HG03442 (cell line): ENCODE data around the gene TREH.

Source experiments
- ATAC-seq: cut with Tn5 transposase; IDR thresholded peaks from one replicate; pipeline ENCODE4 v1.9.1; 2021; ENCODE audit warnings: mild to moderate bottlenecking, moderate library complexity; ENCODE audit not compliant: unreplicated experiment

TREH gene

GRCh38 chr11:118652681-118653181 lies 26.7 kb downstream of the TREH start:
- ATAC-seq: no peak

DNA sequence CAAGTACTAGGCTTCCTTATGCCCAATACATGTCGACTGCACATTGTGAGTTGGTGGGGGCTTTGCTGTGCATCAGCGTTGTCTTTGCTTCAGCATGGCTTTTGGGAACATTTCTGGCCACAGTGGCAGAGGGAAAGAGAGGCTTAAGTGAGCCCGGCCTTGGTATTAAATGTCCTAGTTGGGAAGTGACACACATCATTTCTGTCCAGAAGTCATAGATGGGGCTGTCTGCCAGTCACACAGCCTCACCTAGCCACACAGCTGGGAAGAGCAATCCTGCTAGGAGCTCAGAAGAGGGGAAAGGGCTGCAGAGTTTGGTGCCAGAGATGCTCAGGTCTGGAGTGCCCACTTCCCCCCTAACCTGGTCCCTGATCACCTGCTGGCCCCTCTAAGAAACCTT lies 27.6 kb downstream of the TREH start:
- no peak for ATAC-seq

DNA sequence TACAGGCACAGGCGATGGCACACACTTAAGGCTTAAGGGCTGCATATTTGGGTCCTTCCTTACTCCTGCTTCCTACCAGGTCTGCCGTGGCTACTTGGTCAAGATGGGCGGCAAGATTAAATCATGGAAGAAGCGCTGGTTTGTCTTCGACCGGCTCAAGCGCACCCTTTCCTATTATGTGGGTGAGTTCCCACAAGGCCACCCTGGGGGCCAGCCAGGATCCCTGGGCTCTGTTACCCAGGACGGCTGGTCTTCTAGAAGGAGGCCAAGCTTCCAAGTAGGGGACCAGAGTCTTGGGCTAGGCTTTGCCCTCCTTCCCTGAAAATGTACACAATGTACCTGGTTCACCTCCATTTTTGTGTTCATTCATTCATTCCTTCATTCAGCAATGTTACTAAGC lies 29.1 kb downstream of the TREH start:
- no peak for ATAC-seq

- no peak for ATAC-seq
These were observed 29.5 kb downstream of the TREH start for GRCh38 chr11:118649941-118650340.

GRCh38 chr11:118648291-118648690 lies 31.2 kb downstream of the TREH start:
- ATAC-seq: no peak

GRCh38 chr11:118646393-118646792 lies 33.1 kb downstream of the TREH start:
- ATAC-seq: no peak

DNA sequence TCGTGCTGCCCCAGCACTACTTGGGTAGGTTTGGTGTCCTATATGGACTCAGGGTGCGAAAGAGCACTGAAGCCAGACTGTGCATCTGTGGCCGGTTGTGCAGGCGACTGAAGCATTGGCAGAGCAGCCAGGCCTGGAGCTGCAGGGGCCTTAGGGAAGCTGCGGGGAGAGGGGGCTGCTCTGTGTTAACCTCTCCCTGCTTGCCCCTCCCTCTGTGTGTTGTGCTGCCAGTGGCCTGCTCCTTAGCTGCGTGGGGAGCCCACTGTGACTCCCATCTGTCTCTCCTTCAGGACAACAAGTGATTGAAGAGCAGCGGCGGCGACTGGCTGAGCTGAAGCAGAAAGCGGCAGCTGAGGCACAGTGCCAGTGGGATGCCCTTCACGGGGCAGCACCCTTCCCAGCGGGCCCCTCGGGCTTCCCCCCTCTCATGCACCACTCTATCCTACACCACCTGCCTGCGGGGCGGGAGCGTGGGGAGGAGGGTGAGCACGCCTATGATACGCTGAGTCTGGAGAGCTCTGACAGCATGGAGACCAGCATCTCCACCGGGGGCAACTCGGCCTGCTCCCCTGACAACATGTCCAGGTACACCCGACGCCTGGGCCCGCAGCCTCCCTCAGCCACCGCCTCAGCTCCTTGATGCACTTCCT lies 34.3 kb downstream of the TREH start:
- ATAC-seq: no peak

DNA sequence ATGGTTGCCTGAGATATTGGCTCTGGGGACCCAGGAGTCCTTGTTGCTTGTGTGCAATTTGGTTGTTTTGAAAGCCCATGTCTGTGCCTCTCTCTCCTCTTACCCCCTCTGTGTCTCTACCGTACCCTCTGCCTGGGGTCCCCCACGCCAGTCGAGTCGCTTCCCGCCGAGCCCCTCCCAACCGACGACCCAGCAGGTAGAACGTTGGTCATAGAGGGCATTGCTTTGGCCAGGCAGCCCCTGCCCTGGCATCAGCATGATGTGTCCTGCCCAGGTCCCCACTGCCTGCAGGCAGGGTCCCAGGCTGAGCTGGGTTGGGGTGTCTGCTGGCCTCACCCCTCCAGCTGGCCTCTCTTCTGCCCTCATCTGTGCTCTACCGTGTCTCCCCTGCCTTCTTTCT lies 35.0 kb downstream of the TREH start:
- ATAC-seq: no peak

DNA sequence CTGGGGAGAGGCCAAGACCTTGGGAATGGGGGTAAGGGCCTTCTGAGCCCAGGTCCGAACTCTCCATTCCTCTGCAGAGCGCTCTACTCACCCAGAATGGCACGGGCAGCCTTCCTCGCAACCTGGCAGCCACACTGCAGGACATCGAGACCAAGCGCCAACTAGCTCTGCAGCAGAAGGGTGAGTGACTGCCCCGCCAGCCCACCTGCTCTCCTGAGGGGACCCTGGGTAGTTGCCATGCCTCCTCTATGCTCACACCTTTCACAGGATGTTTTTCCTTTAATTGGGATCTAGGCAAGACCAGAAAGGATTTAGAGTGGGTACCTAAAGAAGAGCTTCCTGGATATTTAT lies 35.5 kb downstream of the TREH start:
- ATAC-seq: no peak

GRCh38 chr11:118643142-118643994 lies 36.1 kb downstream of the TREH start:
- no peak for ATAC-seq

- ATAC-seq: no peak
These were observed 37.9 kb downstream of the TREH start for GRCh38 chr11:118641397-118642019.

- no peak for ATAC-seq
These were observed 38.9 kb downstream of the TREH start for GRCh38 chr11:118640332-118641154.

- ATAC-seq: no peak
These were observed 39.6 kb downstream of the TREH start for GRCh38 chr11:118639899-118640298.

DNA sequence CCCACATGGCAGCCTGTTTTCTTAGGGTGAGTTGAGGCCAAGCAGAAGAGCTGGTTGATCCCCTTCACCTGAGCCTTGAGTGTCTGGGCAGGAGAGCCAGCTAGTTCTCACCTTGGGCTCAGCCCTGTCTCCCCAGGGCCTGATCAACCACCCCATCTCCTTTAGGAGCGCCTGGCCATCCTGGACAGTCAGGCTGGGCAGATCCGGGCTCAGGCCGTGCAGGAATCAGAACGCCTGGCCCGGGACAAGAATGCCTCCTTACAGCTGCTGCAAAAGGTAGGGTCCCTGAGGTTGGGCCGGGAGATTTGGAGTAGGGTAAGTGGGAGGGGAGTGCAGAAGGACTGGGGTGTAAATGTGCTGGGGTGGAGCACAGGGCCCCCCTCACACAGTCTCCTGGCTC lies 40.7 kb downstream of the TREH start:
- ATAC-seq: no peak

DNA sequence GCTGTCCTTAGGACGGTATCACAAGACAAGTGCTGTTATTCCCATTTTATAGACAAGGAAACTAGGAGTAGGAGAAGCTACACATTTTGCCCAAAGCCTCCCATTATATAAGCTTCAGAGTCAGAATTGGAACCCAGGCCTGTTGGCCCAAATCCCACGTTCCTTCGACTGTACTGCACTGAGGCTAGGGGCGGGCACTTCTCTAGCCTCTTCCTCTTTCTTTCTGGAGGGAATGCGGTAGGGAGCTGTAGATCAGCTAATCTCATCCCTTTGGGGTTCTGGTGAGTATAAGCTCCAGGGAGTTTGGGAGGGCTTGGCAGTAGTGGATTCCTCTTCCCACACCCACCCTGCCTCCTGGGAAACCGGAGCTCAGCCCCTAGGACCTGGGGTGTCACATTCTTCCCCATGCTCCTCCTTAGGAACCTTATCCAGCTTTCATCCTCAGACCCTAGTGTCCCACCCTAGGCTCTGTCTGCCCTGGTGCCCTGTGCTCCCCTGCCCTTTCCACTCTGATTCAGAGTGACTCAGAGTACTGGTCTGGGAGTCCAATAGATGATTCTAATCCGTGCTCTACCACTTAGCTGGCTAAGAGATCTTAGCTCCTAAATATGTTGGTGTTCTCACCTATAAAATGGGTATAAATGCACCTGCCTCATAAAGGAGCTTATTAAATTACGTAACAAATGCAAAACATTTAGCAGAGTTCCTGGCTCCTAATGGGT lies 42.7 kb downstream of the TREH start:
- no peak for ATAC-seq

GRCh38 chr11:118635642-118636041 lies 43.8 kb downstream of the TREH start:
- no peak for ATAC-seq

GRCh38 chr11:118635237-118635591 lies 44.2 kb downstream of the TREH start:
- ATAC-seq: no peak

- ATAC-seq: no peak
These were observed 44.8 kb downstream of the TREH start for GRCh38 chr11:118634431-118635236.

DNA sequence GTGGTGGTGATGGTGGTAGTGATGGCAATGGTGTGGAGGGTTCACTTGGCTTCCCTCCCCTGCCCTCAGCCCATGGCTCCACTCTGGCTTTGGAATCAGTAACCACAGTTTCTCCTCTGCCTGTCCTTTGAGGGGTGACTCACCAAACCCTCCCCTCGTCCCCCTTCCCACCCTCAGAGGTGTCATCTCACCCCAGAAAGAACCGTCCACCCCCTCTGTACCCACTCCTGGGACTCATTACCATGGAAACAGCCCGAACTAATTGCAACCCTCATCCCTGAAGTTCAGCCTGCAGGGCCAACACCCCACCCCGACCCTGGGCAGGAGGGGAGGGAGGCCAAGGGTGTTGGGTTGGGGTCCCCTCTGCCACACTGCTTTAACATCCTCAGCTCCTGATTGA lies 45.5 kb downstream of the TREH start:
- ATAC-seq: no peak

GRCh38 chr11:118633319-118633690 lies 46.1 kb downstream of the TREH start:
- ATAC-seq: no peak
